SJSA1 (cell line): ENCODE data around the gene APOBEC3H. TPM values are rescaled to one million over a fixed set of nuclear protein-coding genes. Genes with fewer than 3 reads are reported as not detected.

ENCODE experiments used
- DNase-seq, 2 experiments: peaks; one replicate each; pipeline ENCODE4 v3.0.0-alpha.2; 2015 to 2020; ENCODE audit warnings: low spot score in 2 of 2, low read depth in 1 of 2
- H3K27ac ChIP-seq: fragments of 250-450 bp; sonication (Bioruptor Pico); 2 replicates; pipeline ENCODE4 v1.5.1; 2020; ENCODE audit warnings: mild to moderate bottlenecking, moderate library complexity
- H3K27me3 ChIP-seq: fragments of 250-450 bp; sonication (Bioruptor Pico); replicated peaks from 2 replicates; pipeline ENCODE4 v1.5.1; 2020; ENCODE audit warnings: mild to moderate bottlenecking, moderate library complexity
- H3K36me3 ChIP-seq: fragments of 250-450 bp; sonication (Bioruptor Pico); 2 replicates; pipeline ENCODE4 v1.5.1; 2020; ENCODE audit warnings: mild to moderate bottlenecking
- H3K4me1 ChIP-seq: fragments of 250-450 bp; sonication (Bioruptor Pico); replicated peaks from 2 replicates; pipeline ENCODE4 v1.6.1; 2021; ENCODE audit warnings: mild to moderate bottlenecking
- H3K4me3 ChIP-seq: fragments of 250-450 bp; sonication (Bioruptor Pico); 2 replicates; pipeline ENCODE4 v1.5.1; 2020; ENCODE audit warnings: mild to moderate bottlenecking
- H3K9me3 ChIP-seq: fragments of 250-450 bp; sonication (Bioruptor Pico); replicated peaks from 2 replicates; pipeline ENCODE4 v1.5.1; 2020; ENCODE audit warnings: mild to moderate bottlenecking
- total RNA-seq: library from RNA; depleted of rRNA; stranded (reverse); fragments of >200 nt; shearing (Covaris generic); gene quantifications from 2 replicates; pipeline ENCODE4 v1.2.3, GENCODE V29; 2014

APOBEC3H gene
- total RNA-seq, 1 experiment from 2014 or later = not detected

- Histone ChIP-seq H3K9me3 (no peaks in the 10 kb centered on the region), H3K27me3 (peaks cover 4% of the 10 kb centered on the region), H3K27ac (no peak overlapping the region), H3K4me1 (no peaks in the 10 kb centered on the region), H3K4me3 (no peak overlapping the region), H3K36me3 (no peaks in the 10 kb centered on the region)
- DNase-seq = no peak
These were observed 12.3 kb downstream of the APOBEC3H start for GRCh38 chr22:39109361-39109760.

GRCh38 chr22:39110631-39111561 lies 13.9 kb downstream of the APOBEC3H start:
- no peaks in the 10 kb centered on the region for H3K4me1 ChIP-seq
- no peak for DNase-seq
- no peak overlapping the region for H3K4me3 ChIP-seq
- no peaks in the 10 kb centered on the region for H3K9me3 ChIP-seq
- no peaks in the 10 kb centered on the region for H3K36me3 ChIP-seq
- peaks cover 9% of the 10 kb centered on the region for H3K27me3 ChIP-seq
- no peak overlapping the region for H3K27ac ChIP-seq

GRCh38 chr22:39114112-39114511 lies 17.1 kb downstream of the APOBEC3H start:
- no peak overlapping the region for H3K27ac ChIP-seq
- H3K4me3 ChIP-seq = no peak overlapping the region
- DNase-seq = no peak
- H3K4me1 ChIP-seq = no peaks in the 10 kb centered on the region
- no peaks in the 10 kb centered on the region for H3K36me3 ChIP-seq
- H3K27me3 ChIP-seq = peaks cover 13% of the 10 kb centered on the region
- H3K9me3 ChIP-seq = no peaks in the 10 kb centered on the region

- Histone ChIP-seq H3K27ac (no peak overlapping the region), H3K4me3 (no peak overlapping the region), H3K9me3 (no peaks in the 10 kb centered on the region), H3K27me3 (peaks cover 13% of the 10 kb centered on the region), H3K36me3 (no peaks in the 10 kb centered on the region), H3K4me1 (no peaks in the 10 kb centered on the region)
- no peak for DNase-seq
These were observed 18.5 kb downstream of the APOBEC3H start for GRCh38 chr22:39115570-39115969.

- Histone ChIP-seq H3K27ac (no peak overlapping the region), H3K9me3 (no peaks in the 10 kb centered on the region), H3K4me1 (no peaks in the 10 kb centered on the region), H3K36me3 (no peaks in the 10 kb centered on the region), H3K4me3 (no peak overlapping the region), H3K27me3 (peaks cover 13% of the 10 kb centered on the region)
- DNase-seq = no peak
These were observed 19.1 kb downstream of the APOBEC3H start for GRCh38 chr22:39115977-39116621.

GRCh38 chr22:39117585-39118191 lies 20.6 kb downstream of the APOBEC3H start:
- Histone ChIP-seq H3K36me3 (no peaks in the 10 kb centered on the region), H3K27ac (no peak overlapping the region), H3K4me1 (no peaks in the 10 kb centered on the region), H3K27me3 (peaks cover 13% of the 10 kb centered on the region), H3K4me3 (no peak overlapping the region), H3K9me3 (no peaks in the 10 kb centered on the region)
- DNase-seq = no peak

GRCh38 chr22:39120983-39121382 lies 23.9 kb downstream of the APOBEC3H start:
- no peaks in the 10 kb centered on the region for H3K9me3 ChIP-seq
- H3K4me3 ChIP-seq = no peak overlapping the region
- H3K27me3 ChIP-seq = peaks cover 4% of the 10 kb centered on the region; the same call in 1 of the 2 replicates
- no peak overlapping the region for H3K27ac ChIP-seq
- H3K4me1 ChIP-seq = no peaks in the 10 kb centered on the region
- H3K36me3 ChIP-seq = no peaks in the 10 kb centered on the region
- no peak for DNase-seq

GRCh38 chr22:39122772-39123470 lies 25.9 kb downstream of the APOBEC3H start:
- H3K4me1 ChIP-seq = no peaks in the 10 kb centered on the region
- H3K27me3 ChIP-seq = no peaks in the 10 kb centered on the region
- H3K27ac ChIP-seq = no peak overlapping the region
- H3K36me3 ChIP-seq = no peaks in the 10 kb centered on the region
- H3K9me3 ChIP-seq = no peaks in the 10 kb centered on the region
- no peak overlapping the region for H3K4me3 ChIP-seq
- DNase-seq = no peak

- DNase-seq = no peak
- H3K27me3 ChIP-seq = no peaks in the 10 kb centered on the region
- H3K4me1 ChIP-seq = no peaks in the 10 kb centered on the region
- no peak overlapping the region for H3K4me3 ChIP-seq
- no peaks in the 10 kb centered on the region for H3K9me3 ChIP-seq
- H3K36me3 ChIP-seq = no peaks in the 10 kb centered on the region
- H3K27ac ChIP-seq = no peak overlapping the region
These were observed 26.9 kb downstream of the APOBEC3H start for GRCh38 chr22:39123751-39124581.

GRCh38 chr22:39125622-39126021 lies 28.6 kb downstream of the APOBEC3H start:
- Histone ChIP-seq H3K4me1 (no peaks in the 10 kb centered on the region), H3K9me3 (no peaks in the 10 kb centered on the region), H3K27ac (no peak overlapping the region), H3K27me3 (no peaks in the 10 kb centered on the region), H3K4me3 (no peak overlapping the region), H3K36me3 (no peaks in the 10 kb centered on the region)
- no peak for DNase-seq

GRCh38 chr22:39128508-39128907 lies 31.5 kb downstream of the APOBEC3H start:
- Histone ChIP-seq H3K4me3 (no peak overlapping the region), H3K27ac (no peak overlapping the region), H3K36me3 (no peaks in the 10 kb centered on the region), H3K27me3 (no peaks in the 10 kb centered on the region), H3K9me3 (no peaks in the 10 kb centered on the region), H3K4me1 (no peaks in the 10 kb centered on the region)
- no peak for DNase-seq

GRCh38 chr22:39129081-39129480 lies 32.0 kb downstream of the APOBEC3H start:
- H3K36me3 ChIP-seq = no peaks in the 10 kb centered on the region
- no peaks in the 10 kb centered on the region for H3K9me3 ChIP-seq
- no peak overlapping the region for H3K27ac ChIP-seq
- H3K4me3 ChIP-seq = no peak overlapping the region
- DNase-seq = no peak
- H3K27me3 ChIP-seq = no peaks in the 10 kb centered on the region
- no peaks in the 10 kb centered on the region for H3K4me1 ChIP-seq

- Histone ChIP-seq H3K36me3 (no peaks in the 10 kb centered on the region), H3K27me3 (no peaks in the 10 kb centered on the region), H3K4me3 (no peak overlapping the region), H3K27ac (no peak overlapping the region), H3K9me3 (no peaks in the 10 kb centered on the region), H3K4me1 (no peaks in the 10 kb centered on the region)
- DNase-seq = no peak
These were observed 32.7 kb downstream of the APOBEC3H start for GRCh38 chr22:39129746-39130145.
